ENCODE data around the gene ANTXR1.

The ANTXR1 gene

DNA sequence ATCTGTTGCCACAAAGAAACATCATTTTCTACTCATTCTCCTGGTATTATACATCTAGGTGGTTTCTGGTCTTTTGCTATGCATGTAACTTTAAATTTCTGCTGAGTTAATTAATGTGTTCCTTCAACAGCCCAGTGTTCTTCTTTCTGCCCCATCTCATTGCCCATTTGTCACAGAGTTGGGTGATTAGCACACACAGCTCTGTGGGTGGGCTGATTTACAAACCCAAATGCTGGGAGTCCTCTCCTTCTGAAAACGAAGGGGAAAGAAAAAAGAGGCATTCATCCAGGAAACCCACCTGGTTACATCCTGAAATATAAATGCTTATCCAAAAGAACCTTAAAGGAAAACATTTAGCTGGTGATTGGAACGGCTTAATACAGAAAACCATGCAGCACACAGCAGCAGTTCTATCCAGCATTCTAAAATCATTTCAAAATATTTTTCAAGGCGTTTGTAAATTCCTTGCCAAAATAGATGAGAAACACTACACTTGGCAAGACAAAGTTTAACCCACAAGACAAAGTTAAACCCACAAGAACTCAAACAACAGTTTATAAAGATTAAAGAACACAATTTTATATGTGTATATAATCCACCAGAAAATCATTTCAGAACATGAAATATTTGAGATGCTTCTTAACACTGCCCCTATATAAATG, 177.9 kb downstream of the ANTXR1 start:
- H3K9ac ChIP-seq (ENCODE audit: low read length) = no peak overlapping the region
- H3K9me3 ChIP-seq (ENCODE audit: insufficient read depth, low read length) = no peaks in the 10 kb centered on the region
- no peaks in the 10 kb centered on the region for H3K36me3 ChIP-seq (replicated peaks; ENCODE audit: low read depth, low read length)
- no peaks in the 10 kb centered on the region for H3K4me1 ChIP-seq (ENCODE audit: low read length)
- H2AFZ ChIP-seq (ENCODE audit: low read depth, low read length) = no peak overlapping the region
- TF ChIP-seq, protein P1, sequence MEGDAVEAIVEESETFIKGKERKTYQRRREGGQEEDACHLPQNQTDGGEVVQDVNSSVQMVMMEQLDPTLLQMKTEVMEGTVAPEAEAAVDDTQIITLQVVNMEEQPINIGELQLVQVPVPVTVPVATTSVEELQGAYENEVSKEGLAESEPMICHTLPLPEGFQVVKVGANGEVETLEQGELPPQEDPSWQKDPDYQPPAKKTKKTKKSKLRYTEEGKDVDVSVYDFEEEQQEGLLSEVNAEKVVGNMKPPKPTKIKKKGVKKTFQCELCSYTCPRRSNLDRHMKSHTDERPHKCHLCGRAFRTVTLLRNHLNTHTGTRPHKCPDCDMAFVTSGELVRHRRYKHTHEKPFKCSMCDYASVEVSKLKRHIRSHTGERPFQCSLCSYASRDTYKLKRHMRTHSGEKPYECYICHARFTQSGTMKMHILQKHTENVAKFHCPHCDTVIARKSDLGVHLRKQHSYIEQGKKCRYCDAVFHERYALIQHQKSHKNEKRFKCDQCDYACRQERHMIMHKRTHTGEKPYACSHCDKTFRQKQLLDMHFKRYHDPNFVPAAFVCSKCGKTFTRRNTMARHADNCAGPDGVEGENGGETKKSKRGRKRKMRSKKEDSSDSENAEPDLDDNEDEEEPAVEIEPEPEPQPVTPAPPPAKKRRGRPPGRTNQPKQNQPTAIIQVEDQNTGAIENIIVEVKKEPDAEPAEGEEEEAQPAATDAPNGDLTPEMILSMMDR (IDR thresholded peaks at IDR 0.05; ENCODE audit: low read depth, low read length) = no peak
- no peak for TF ChIP-seq EZH2phosphoT487 (IDR thresholded peaks at IDR 0.05; ENCODE audit: low read depth)
- no peak overlapping the region for H3K4me2 ChIP-seq (ENCODE audit: low read length)
- no peak overlapping the region for H3K27ac ChIP-seq (ENCODE audit: low read length)
- no peaks in the 10 kb centered on the region for H3K79me2 ChIP-seq (ENCODE audit: low read length)
- peaks cover 59% of the 10 kb centered on the region for H3K27me3 ChIP-seq (ENCODE audit: low read depth, low read length)
- H3K4me3 ChIP-seq (ENCODE audit: low read length) = no peak overlapping the region
- H4K20me1 ChIP-seq (ENCODE audit: insufficient read depth, low read length) = no peaks in the 10 kb centered on the region

- Histone ChIP-seq H3K4me3 (ENCODE audit: low read length) (no peak overlapping the region), H3K4me2 (ENCODE audit: low read length) (no peak overlapping the region), H3K9ac (ENCODE audit: low read length) (no peak overlapping the region), H3K27me3 (ENCODE audit: low read depth, low read length) (peaks cover 52% of the 10 kb centered on the region), H3K36me3 (replicated peaks; ENCODE audit: low read depth, low read length) (no peaks in the 10 kb centered on the region), H3K27ac (ENCODE audit: low read length) (no peak overlapping the region), H3K4me1 (ENCODE audit: low read length) (no peaks in the 10 kb centered on the region), H3K9me3 (ENCODE audit: insufficient read depth, low read length) (no peaks in the 10 kb centered on the region), H2AFZ (ENCODE audit: low read depth, low read length) (no peak overlapping the region), H4K20me1 (ENCODE audit: insufficient read depth, low read length) (no peaks in the 10 kb centered on the region), H3K79me2 (ENCODE audit: low read length) (no peaks in the 10 kb centered on the region)
- TF ChIP-seq EZH2phosphoT487 (IDR thresholded peaks at IDR 0.05; ENCODE audit: low read depth) = no peak
- TF ChIP-seq, protein P1 (IDR thresholded peaks at IDR 0.05; ENCODE audit: low read depth, low read length) = no peak
Measured at GRCh38 chr2:69191634-69192033, 178.7 kb downstream of the ANTXR1 start.

DNA sequence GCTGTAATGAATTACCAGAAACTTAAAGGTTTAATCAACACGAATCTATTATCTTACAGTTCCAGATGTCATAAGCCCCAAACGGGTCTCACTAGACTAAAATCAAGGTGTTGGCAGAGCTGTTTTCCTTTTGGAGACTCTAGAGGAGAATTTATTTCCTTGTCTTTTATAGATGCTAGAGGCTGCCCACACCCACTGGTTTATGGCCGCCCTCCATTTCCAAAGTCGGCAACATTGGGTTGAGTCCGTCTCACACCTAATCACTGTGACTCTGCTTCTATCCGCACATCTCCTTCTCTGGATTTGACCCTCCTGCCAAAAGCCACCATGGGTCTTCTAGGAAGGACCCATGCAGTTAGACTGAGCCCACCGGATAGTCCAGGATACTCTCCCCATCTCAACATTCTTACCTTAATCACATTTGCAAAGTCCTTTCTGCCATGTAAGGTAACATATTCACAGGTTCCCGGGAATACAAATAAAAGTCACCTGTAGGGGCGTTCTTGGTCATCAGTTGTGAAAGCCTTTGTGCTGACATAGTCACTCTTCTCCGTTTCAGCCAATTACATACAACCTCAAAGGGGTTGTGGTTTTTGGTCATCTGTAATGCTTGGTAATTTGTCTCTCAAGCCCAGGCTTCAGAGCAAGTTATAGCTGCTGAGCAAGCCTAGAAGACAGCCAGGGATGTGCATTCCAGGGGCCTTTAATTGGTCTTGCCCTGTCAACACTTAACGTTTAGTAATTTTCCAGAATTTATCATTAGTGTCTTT, 179.4 kb downstream of the ANTXR1 start:
- Histone ChIP-seq H3K79me2 (ENCODE audit: low read length) (no peaks in the 10 kb centered on the region), H2AFZ (ENCODE audit: low read depth, low read length) (no peak overlapping the region), H3K4me3 (ENCODE audit: low read length) (no peak overlapping the region), H4K20me1 (ENCODE audit: insufficient read depth, low read length) (no peaks in the 10 kb centered on the region), H3K4me1 (ENCODE audit: low read length) (no peaks in the 10 kb centered on the region), H3K36me3 (replicated peaks; ENCODE audit: low read depth, low read length) (no peaks in the 10 kb centered on the region), H3K27me3 (ENCODE audit: low read depth, low read length) (peaks cover 49% of the 10 kb centered on the region), H3K9me3 (ENCODE audit: insufficient read depth, low read length) (no peaks in the 10 kb centered on the region), H3K27ac (ENCODE audit: low read length) (no peak overlapping the region), H3K4me2 (ENCODE audit: low read length) (no peak overlapping the region), H3K9ac (ENCODE audit: low read length) (no peak overlapping the region)
- TF ChIP-seq, protein P1 (IDR thresholded peaks at IDR 0.05; ENCODE audit: low read depth, low read length) = no peak
- TF ChIP-seq EZH2phosphoT487 (IDR thresholded peaks at IDR 0.05; ENCODE audit: low read depth) = no peak

GRCh38 chr2:69195706-69196105, 182.7 kb downstream of the ANTXR1 start:
- no peaks in the 10 kb centered on the region for H3K9me3 ChIP-seq (ENCODE audit: insufficient read depth, low read length)
- H3K4me2 ChIP-seq (ENCODE audit: low read length) = no peak overlapping the region
- H3K36me3 ChIP-seq (replicated peaks; ENCODE audit: low read depth, low read length) = no peaks in the 10 kb centered on the region
- H2AFZ ChIP-seq (ENCODE audit: low read depth, low read length) = no peak overlapping the region
- H3K4me3 ChIP-seq (ENCODE audit: low read length) = no peak overlapping the region
- H3K79me2 ChIP-seq (ENCODE audit: low read length) = no peaks in the 10 kb centered on the region
- H3K27me3 ChIP-seq (ENCODE audit: low read depth, low read length) = peaks cover 50% of the 10 kb centered on the region
- H3K9ac ChIP-seq (ENCODE audit: low read length) = no peak overlapping the region
- TF ChIP-seq, protein P1 (IDR thresholded peaks at IDR 0.05; ENCODE audit: low read depth, low read length) = no peak
- TF ChIP-seq EZH2phosphoT487 (IDR thresholded peaks at IDR 0.05; ENCODE audit: low read depth) = no peak
- H3K4me1 ChIP-seq (ENCODE audit: low read length) = no peaks in the 10 kb centered on the region
- H4K20me1 ChIP-seq (ENCODE audit: insufficient read depth, low read length) = no peaks in the 10 kb centered on the region
- H3K27ac ChIP-seq (ENCODE audit: low read length) = no peak overlapping the region
